ENCODE data around the gene TMEM125. TPM values are rescaled to one million over a fixed set of nuclear protein-coding genes. Genes with fewer than 3 reads are reported as not detected.

TMEM125 gene
- total and polyA plus RNA-seq, 2 of the 4 experiments (the other 2 are of a cell fraction) = under 0.01 to 0.03 TPM

DNA sequence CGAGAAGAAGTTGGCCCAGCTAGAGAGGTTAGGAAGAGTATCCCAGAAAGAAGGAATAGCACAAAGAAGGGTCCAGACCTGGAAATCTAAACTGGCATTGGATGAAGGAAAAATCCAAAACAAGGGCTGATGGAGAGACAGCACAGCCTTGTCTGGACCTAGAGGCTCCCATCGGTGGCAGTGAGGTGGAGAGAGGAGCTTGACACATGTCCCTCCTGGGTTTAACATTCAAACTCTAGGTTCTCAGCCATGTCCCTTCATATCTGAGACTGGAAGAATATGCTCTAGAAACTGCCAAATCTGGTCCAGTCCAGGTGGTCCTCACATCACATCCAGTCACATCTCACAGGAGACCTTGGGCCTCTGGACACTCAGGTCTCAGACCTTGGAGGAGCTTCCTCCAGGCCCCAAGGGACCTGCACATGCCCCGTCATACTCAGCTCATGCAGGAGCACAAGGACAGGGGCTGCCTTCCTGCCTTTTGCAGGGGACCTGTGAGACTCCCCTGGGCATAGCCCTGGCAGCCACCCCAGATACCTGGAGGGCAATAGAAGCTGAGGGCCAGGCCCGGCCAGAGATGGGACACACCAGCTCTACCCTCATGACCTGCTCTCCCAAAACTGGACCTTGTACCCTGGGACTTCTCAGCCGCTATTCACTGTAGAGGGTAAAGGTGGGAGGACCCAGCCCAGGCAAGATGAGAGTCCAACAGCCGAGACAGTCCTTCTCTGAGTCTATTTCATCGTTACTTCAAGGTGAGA lies 7.5 kb downstream of the TMEM125 start:
- no peak for DNase-seq
- dilution Hi-C loops (cut with HindIII; ENCODE audit: low sequenced_read_pairs, unreplicated experiment) = no loop called here
- CTCF ChIA-PET = no interaction called here

More for the DNA sequence above, 7.5 kb downstream of the TMEM125 start:
- H3K9me3 ChIP-seq (ENCODE audit: control insufficient read depth, insufficient read depth, low read length) = no peaks in the 10 kb centered on the region
- H2AK5ac ChIP-seq (ENCODE audit: low read depth, low read length) = no peak overlapping the region
- no peak overlapping the region for H3K14ac ChIP-seq (replicated peaks; ENCODE audit: low read depth, low read length)
- H3K9ac ChIP-seq (ENCODE audit: low read depth, low read length) = no peak overlapping the region
- no peak overlapping the region for H3K56ac ChIP-seq (ENCODE audit: extremely low read depth, insufficient read depth, low read length)
- no peak overlapping the region for H2AFZ ChIP-seq (replicated peaks; ENCODE audit: low read length, poor library complexity)
- 80% methylated on average over 2 of the region's 7 CpGs; no CpG with 5 or more reads in 1 of the 2 experiments for WGBS, 2 experiments (ENCODE audit: extremely low coverage in 2 of 2, insufficient read length in 1 of 2)
- intact Hi-C loops (cut with micrococcal nuclease) = no loop called here
- 0 out of 2 replicates have a peak, but pooled peaks cover 2% of the 10 kb centered on the region for H3K4me1 ChIP-seq (ENCODE audit: control insufficient read depth, insufficient read depth, low read length)
- POLR2A ChIA-PET (ENCODE audit: unreplicated experiment) = no interaction called here
- no peak overlapping the region for H4K5ac ChIP-seq (ENCODE audit: low read depth, low read length)
- no peak overlapping the region for H3K18ac ChIP-seq (ENCODE audit: low read depth, low read length)
- peaks cover 19% of the 10 kb centered on the region for H3K27me3 ChIP-seq (ENCODE audit: control insufficient read depth, insufficient read depth, low read length)
- no peaks in the 10 kb centered on the region; the same call in 1 of the 2 replicates for H3K9me1 ChIP-seq (ENCODE audit: insufficient read depth, low read length)
- H2BK20ac ChIP-seq (ENCODE audit: low read depth, low read length) = no peak overlapping the region
- no peak for TF ChIP-seq FOS (IDR thresholded peaks at IDR 0.05; ENCODE audit: low read depth, low read length)
- no peak for TF ChIP-seq MXI1 (IDR thresholded peaks at IDR 0.05; ENCODE audit: borderline replicate concordance, low read depth, low read length)
- TF ChIP-seq BHLHE40 (IDR thresholded peaks at IDR 0.05; ENCODE audit: low read depth, low read length) = no peak
- no peak for TF ChIP-seq POLR2A (IDR thresholded peaks at IDR 0.05; ENCODE audit: low read depth, low read length)
- TF ChIP-seq, protein P1, sequence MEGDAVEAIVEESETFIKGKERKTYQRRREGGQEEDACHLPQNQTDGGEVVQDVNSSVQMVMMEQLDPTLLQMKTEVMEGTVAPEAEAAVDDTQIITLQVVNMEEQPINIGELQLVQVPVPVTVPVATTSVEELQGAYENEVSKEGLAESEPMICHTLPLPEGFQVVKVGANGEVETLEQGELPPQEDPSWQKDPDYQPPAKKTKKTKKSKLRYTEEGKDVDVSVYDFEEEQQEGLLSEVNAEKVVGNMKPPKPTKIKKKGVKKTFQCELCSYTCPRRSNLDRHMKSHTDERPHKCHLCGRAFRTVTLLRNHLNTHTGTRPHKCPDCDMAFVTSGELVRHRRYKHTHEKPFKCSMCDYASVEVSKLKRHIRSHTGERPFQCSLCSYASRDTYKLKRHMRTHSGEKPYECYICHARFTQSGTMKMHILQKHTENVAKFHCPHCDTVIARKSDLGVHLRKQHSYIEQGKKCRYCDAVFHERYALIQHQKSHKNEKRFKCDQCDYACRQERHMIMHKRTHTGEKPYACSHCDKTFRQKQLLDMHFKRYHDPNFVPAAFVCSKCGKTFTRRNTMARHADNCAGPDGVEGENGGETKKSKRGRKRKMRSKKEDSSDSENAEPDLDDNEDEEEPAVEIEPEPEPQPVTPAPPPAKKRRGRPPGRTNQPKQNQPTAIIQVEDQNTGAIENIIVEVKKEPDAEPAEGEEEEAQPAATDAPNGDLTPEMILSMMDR (conservative IDR thresholded peaks at IDR 0.05; ENCODE audit: low read depth, low read length) = no peak
- no peak for TF ChIP-seq MAZ (IDR thresholded peaks at IDR 0.05; ENCODE audit: borderline replicate concordance, low read depth, low read length)
- no peak for TF ChIP-seq RFX5 (IDR thresholded peaks at IDR 0.05; ENCODE audit: low read depth, low read length)
- no peak for TF ChIP-seq CEBPB (IDR thresholded peaks at IDR 0.05; ENCODE audit: low read depth, low read length)
- no peak for TF ChIP-seq SMC3 (IDR thresholded peaks at IDR 0.05; ENCODE audit: low read depth, low read length)
- TF ChIP-seq MAFK (IDR thresholded peaks at IDR 0.05; ENCODE audit: low read depth, low read length) = no peak
- no peak for TF ChIP-seq RAD21 (IDR thresholded peaks at IDR 0.05; ENCODE audit: low read length)
- no peak for TF ChIP-seq CHD1 (IDR thresholded peaks at IDR 0.05; ENCODE audit: low read depth, low read length)
- no peak for TF ChIP-seq RCOR1 (IDR thresholded peaks at IDR 0.05; ENCODE audit: insufficient replicate concordance, low read length)
- no peak for TF ChIP-seq NFE2L2 (IDR thresholded peaks at IDR 0.05; ENCODE audit: low read depth, low read length)
- TF ChIP-seq, protein P2, sequence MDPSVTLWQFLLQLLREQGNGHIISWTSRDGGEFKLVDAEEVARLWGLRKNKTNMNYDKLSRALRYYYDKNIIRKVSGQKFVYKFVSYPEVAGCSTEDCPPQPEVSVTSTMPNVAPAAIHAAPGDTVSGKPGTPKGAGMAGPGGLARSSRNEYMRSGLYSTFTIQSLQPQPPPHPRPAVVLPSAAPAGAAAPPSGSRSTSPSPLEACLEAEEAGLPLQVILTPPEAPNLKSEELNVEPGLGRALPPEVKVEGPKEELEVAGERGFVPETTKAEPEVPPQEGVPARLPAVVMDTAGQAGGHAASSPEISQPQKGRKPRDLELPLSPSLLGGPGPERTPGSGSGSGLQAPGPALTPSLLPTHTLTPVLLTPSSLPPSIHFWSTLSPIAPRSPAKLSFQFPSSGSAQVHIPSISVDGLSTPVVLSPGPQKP (IDR thresholded peaks at IDR 0.05; ENCODE audit: borderline replicate concordance, low read depth, low read length) = no peak
- TF ChIP-seq, protein P3, sequence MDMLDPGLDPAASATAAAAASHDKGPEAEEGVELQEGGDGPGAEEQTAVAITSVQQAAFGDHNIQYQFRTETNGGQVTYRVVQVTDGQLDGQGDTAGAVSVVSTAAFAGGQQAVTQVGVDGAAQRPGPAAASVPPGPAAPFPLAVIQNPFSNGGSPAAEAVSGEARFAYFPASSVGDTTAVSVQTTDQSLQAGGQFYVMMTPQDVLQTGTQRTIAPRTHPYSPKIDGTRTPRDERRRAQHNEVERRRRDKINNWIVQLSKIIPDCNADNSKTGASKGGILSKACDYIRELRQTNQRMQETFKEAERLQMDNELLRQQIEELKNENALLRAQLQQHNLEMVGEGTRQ (IDR thresholded peaks at IDR 0.05; ENCODE audit: low read depth, low read length) = no peak
- no TSS peak for BruUV-seq (replicated peaks)
- no peaks in the 10 kb centered on the region for H3K79me1 ChIP-seq (ENCODE audit: low read depth in 1 of 2, low read length in 2 of 2)
- no peak overlapping the region for H2BK5ac ChIP-seq (ENCODE audit: low read depth, low read length, poor library complexity, severe bottlenecking)
- H2AK9ac ChIP-seq (replicated peaks; ENCODE audit: low read depth, low read length, poor library complexity) = no peak overlapping the region
- ATAC-seq (ENCODE audit: low read depth) = no peak
- H4K8ac ChIP-seq (ENCODE audit: low read depth in 2 of 2, low read length in 2 of 2) = no peak overlapping the region
- H3K4me3 ChIP-seq (ENCODE audit: insufficient read depth, low read depth, low read length) = no peak overlapping the region
- in situ Hi-C loops (cut with MboI; ENCODE audit: low sequenced_read_pairs) = no loop called here
- no peak overlapping the region for H3K27ac ChIP-seq (ENCODE audit: insufficient read depth, low read length)
- H4K20me1 ChIP-seq (ENCODE audit: insufficient read depth, low read length) = no peaks in the 10 kb centered on the region
- H3K36me3 ChIP-seq (ENCODE audit: control insufficient read depth, insufficient read depth, low read length) = no peaks in the 10 kb centered on the region
- no peak overlapping the region for H2BK15ac ChIP-seq (ENCODE audit: low read depth, low read length)
- no peak overlapping the region for H4K91ac ChIP-seq (ENCODE audit: insufficient read depth, low read depth, low read length)
- no peak overlapping the region for H2BK120ac ChIP-seq (ENCODE audit: low read depth, low read length)
- no peak overlapping the region for H3K23ac ChIP-seq (ENCODE audit: low read depth, low read length)
- H3K4me2 ChIP-seq (ENCODE audit: low read depth, low read length) = no peak overlapping the region
- no peak overlapping the region for H3K4ac ChIP-seq (ENCODE audit: low read depth, low read length)

Data from IMR-90 (cell line).